ENCODE measurements around the gene CAMKMT. TPM values are rescaled to one million over a fixed set of nuclear protein-coding genes. Genes with fewer than 3 reads are reported as not detected.

CAMKMT gene
- total RNA-seq, 5 donors from 2014 or later (not counting 1 experiment from before 2014, with no cell fraction given), result 11.9 to 20.2 (median 16.5) TPM

DNA sequence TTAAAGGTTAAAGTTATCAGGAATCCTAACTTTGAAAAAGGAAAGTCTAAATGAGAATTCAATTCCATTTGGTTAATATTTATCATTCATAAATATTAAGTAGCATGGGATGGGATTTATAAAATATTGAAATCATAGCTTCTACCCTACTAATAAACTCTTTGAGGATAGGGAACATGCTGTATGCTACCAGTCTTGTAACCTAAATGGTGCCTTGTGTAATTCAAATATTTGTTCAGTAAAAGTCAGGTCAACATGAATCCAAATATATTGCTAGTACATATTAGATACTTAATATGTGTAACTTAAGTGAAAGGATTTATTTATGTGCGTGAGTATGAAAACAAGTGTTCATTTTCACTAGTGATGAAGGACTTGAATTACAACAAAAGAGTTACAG is 94.1 kb downstream of the CAMKMT start:
- CTCF ChIA-PET, result no interaction called here
- no peak overlapping the region for H3K4me3 Mint-ChIP-seq
- H3K9me3 Mint-ChIP-seq, result no peaks in the 10 kb centered on the region
- no peaks in the 10 kb centered on the region for H3K27me3 ChIP-seq (replicated peaks in 1 of 2; ENCODE audit: control insufficient read depth in 2 of 2, extremely low read depth in 1 of 2, insufficient read depth in 2 of 2, low read length in 1 of 2)
- no peaks in the 10 kb centered on the region for H3K4me1 Mint-ChIP-seq
- DNase-seq (no peak), ATAC-seq (replicated peaks in 1 of 4) (no peak)
- H3K9me3 ChIP-seq, result no peaks in the 10 kb centered on the region
- H3K36me3 Mint-ChIP-seq, result peaks cover 25% of the 10 kb centered on the region
- H3K27ac Mint-ChIP-seq, result no peak overlapping the region
- H3K36me3 ChIP-seq (ENCODE audit: control insufficient read depth in 2 of 2, extremely low read depth in 1 of 2, insufficient read depth in 1 of 2, low read length in 1 of 2), result no peaks in the 10 kb centered on the region
- H3K27me3 Mint-ChIP-seq, result no peaks in the 10 kb centered on the region
- POLR2A ChIA-PET, result no interaction called here
- no peak overlapping the region for H3K27ac ChIP-seq (ENCODE audit: low read length)
- WGBS (ENCODE audit: insufficient coverage), result no CpG with 5 or more reads among the region's 1 CpG
- no peaks in the 10 kb centered on the region for H3K4me1 ChIP-seq (ENCODE audit: control insufficient read depth in 1 of 2, extremely low read depth in 1 of 2, insufficient read depth in 2 of 2, low read length in 2 of 2)
- no peak overlapping the region for H3K4me3 ChIP-seq (ENCODE audit: control insufficient read depth in 1 of 2, extremely low read depth in 1 of 2, low read length in 1 of 2)

GRCh38 chr2:44456946-44457345 is 95.2 kb downstream of the CAMKMT start:
- H3K4me1 ChIP-seq (ENCODE audit: control insufficient read depth in 1 of 2, extremely low read depth in 1 of 2, insufficient read depth in 2 of 2, low read length in 2 of 2), result no peaks in the 10 kb centered on the region
- H3K27me3 ChIP-seq (replicated peaks in 1 of 2; ENCODE audit: control insufficient read depth in 2 of 2, extremely low read depth in 1 of 2, insufficient read depth in 2 of 2, low read length in 1 of 2), result no peaks in the 10 kb centered on the region
- H3K9me3 ChIP-seq, result no peaks in the 10 kb centered on the region
- ChIA-PET CTCF (interaction anchor here in 1 of 2 donors (0.7 kb wide), 1 partner anchor 110 kb away, joined by 3 read pairs; no protein-coding TSS in a partner anchor), POLR2A (no interaction called here)
- Mint-ChIP-seq H3K27ac (no peak overlapping the region), H3K9me3 (no peaks in the 10 kb centered on the region), H3K27me3 (no peaks in the 10 kb centered on the region), H3K4me1 (no peaks in the 10 kb centered on the region), H3K4me3 (no peak overlapping the region), H3K36me3 (peaks cover 25% of the 10 kb centered on the region)
- no peak overlapping the region for H3K27ac ChIP-seq (ENCODE audit: low read length)
- no peaks in the 10 kb centered on the region for H3K36me3 ChIP-seq (ENCODE audit: control insufficient read depth in 2 of 2, extremely low read depth in 1 of 2, insufficient read depth in 1 of 2, low read length in 1 of 2)
- no peak overlapping the region for H3K4me3 ChIP-seq (ENCODE audit: control insufficient read depth in 1 of 2, extremely low read depth in 1 of 2, low read length in 1 of 2)
- ATAC-seq (replicated peaks in 1 of 4) (no peak), DNase-seq (no peak)

DNA sequence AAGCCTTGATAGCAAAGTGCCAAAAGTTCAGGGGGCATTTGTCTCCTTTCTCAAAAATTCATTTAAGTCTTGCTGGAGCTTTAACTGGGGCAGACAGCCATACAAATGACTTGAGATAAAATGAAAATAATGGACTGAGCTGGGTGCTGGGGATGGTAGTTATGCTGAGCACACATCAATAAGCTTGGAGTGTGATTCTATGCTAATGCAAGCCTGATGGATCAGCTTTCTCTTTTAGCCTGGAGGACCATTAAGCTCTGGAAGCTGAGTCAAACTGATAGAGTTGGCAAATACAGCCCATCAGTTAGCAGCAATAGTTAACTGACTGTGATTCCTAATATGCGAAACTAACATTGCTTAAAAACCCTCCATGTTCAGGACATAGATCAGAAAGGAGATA is 98.0 kb downstream of the CAMKMT start:
- CTCF ChIA-PET, result no interaction called here

DNA sequence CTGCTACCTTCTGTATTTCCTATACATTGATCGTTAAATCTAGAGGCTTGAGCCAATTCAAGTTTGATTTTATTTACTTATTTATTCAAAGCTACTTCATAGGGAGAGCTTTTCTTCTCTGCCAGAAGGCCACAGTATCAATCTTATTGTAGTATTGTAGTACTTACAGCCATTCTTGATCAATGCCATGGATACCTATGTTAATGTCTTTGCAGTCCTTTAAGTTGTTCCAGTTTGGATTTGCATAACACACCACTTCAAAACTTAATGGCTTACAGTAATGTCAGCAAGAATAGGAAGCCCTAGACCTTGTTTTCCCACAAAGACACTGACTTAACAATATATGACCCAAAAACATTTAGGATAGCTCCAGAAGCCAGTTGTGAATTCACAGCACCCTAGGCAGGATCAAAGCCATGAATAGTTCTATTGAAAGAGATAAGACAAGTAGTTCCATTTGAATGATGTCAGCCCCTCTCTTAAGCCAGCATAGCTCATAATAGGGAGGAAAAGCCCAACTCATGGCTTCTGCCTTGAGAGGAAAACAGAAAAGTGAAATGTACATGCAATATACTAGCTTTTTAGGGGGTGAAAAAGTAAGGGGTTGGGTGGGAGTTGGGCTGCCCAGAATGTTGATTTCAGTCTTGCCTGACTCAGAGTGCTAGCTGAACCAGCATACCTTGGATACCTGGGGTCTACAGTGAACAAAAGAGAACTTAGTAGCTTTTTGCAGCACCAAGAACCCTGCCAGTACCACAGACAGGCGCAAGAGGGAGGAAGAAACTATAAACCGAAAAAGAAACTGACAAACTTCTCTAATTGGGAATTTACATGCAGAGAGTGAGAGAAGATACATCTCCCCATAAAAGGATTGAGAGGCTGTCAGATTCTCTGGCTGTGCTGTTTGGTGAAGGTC is 101.4 kb downstream of the CAMKMT start:
- no peaks in the 10 kb centered on the region for H3K27me3 ChIP-seq (replicated peaks in 1 of 2; ENCODE audit: control insufficient read depth in 2 of 2, extremely low read depth in 1 of 2, insufficient read depth in 2 of 2, low read length in 1 of 2)
- no peaks in the 10 kb centered on the region for H3K4me1 Mint-ChIP-seq
- DNase-seq (no peak), ATAC-seq (replicated peaks in 1 of 4) (no peak)
- peaks cover 23% of the 10 kb centered on the region for H3K36me3 Mint-ChIP-seq
- ChIA-PET CTCF (interaction anchor here (0.7 to 3.4 kb wide), 2 partner anchors 16 kb away, joined by 3 to 15 read pairs; no protein-coding TSS in a partner anchor), POLR2A (no interaction called here)
- no peaks in the 10 kb centered on the region for H3K4me1 ChIP-seq (ENCODE audit: control insufficient read depth in 1 of 2, extremely low read depth in 1 of 2, insufficient read depth in 2 of 2, low read length in 2 of 2)
- no peaks in the 10 kb centered on the region for H3K36me3 ChIP-seq (ENCODE audit: control insufficient read depth in 2 of 2, extremely low read depth in 1 of 2, insufficient read depth in 1 of 2, low read length in 1 of 2)
- peaks cover 9 to 31% (median 17%) of the 10 kb centered on the region in 3 donors for H3K9me3 Mint-ChIP-seq
- peaks cover 3% of the 10 kb centered on the region for H3K9me3 ChIP-seq
- no CpG with 5 or more reads among the region's 3 CpGs for WGBS (ENCODE audit: insufficient coverage)
- no peak overlapping the region for H3K4me3 ChIP-seq (ENCODE audit: control insufficient read depth in 1 of 2, extremely low read depth in 1 of 2, low read length in 1 of 2)
- H3K27ac Mint-ChIP-seq, result no peak overlapping the region
- H3K27me3 Mint-ChIP-seq, result no peaks in the 10 kb centered on the region
- no peak overlapping the region for H3K4me3 Mint-ChIP-seq
- H3K27ac ChIP-seq (ENCODE audit: low read length), result no peak overlapping the region

More for the DNA sequence above, 98.0 kb downstream of the CAMKMT start:
- Mint-ChIP-seq H3K27me3 (no peaks in the 10 kb centered on the region), H3K4me1 (no peaks in the 10 kb centered on the region), H3K9me3 (peaks cover 9 to 20% (median 17%) of the 10 kb centered on the region in 3 donors), H3K36me3 (peaks cover 34% of the 10 kb centered on the region), H3K4me3 (no peak overlapping the region), H3K27ac (no peak overlapping the region)
- POLR2A ChIA-PET, result no interaction called here
- Histone ChIP-seq H3K9me3 (peaks cover 3% of the 10 kb centered on the region), H3K4me3 (ENCODE audit: control insufficient read depth in 1 of 2, extremely low read depth in 1 of 2, low read length in 1 of 2) (no peak overlapping the region), H3K27ac (ENCODE audit: low read length) (no peak overlapping the region), H3K4me1 (ENCODE audit: control insufficient read depth in 1 of 2, extremely low read depth in 1 of 2, insufficient read depth in 2 of 2, low read length in 2 of 2) (no peaks in the 10 kb centered on the region), H3K36me3 (ENCODE audit: control insufficient read depth in 2 of 2, extremely low read depth in 1 of 2, insufficient read depth in 1 of 2, low read length in 1 of 2) (no peaks in the 10 kb centered on the region), H3K27me3 (replicated peaks in 1 of 2; ENCODE audit: control insufficient read depth in 2 of 2, extremely low read depth in 1 of 2, insufficient read depth in 2 of 2, low read length in 1 of 2) (no peaks in the 10 kb centered on the region)
- ATAC-seq (replicated peaks in 1 of 4) (no peak), DNase-seq (no peak)
- no CpG with 5 or more reads among the region's 1 CpG for WGBS (ENCODE audit: insufficient coverage)

- Mint-ChIP-seq H3K27ac (no peak overlapping the region), H3K9me3 (peaks cover 9 to 31% (median 17%) of the 10 kb centered on the region in 3 donors), H3K27me3 (no peaks in the 10 kb centered on the region), H3K36me3 (peaks cover 18% of the 10 kb centered on the region), H3K4me3 (no peak overlapping the region), H3K4me1 (no peaks in the 10 kb centered on the region)
- no peaks in the 10 kb centered on the region for H3K27me3 ChIP-seq (replicated peaks in 1 of 2; ENCODE audit: control insufficient read depth in 2 of 2, extremely low read depth in 1 of 2, insufficient read depth in 2 of 2, low read length in 1 of 2)
- ChIA-PET POLR2A (interaction anchor here in 1 of 2 donors (0.6 kb wide), 2 partner anchors 399 to 403 kb away, joined by 4 to 5 read pairs; no protein-coding TSS in a partner anchor), CTCF (interaction anchor here (1.2 to 3.4 kb wide), 2 partner anchors 15 kb away, joined by 5 to 15 read pairs; no protein-coding TSS in a partner anchor)
- H3K4me1 ChIP-seq (ENCODE audit: control insufficient read depth in 1 of 2, extremely low read depth in 1 of 2, insufficient read depth in 2 of 2, low read length in 2 of 2), result no peaks in the 10 kb centered on the region
- H3K36me3 ChIP-seq (ENCODE audit: control insufficient read depth in 2 of 2, extremely low read depth in 1 of 2, insufficient read depth in 1 of 2, low read length in 1 of 2), result no peaks in the 10 kb centered on the region
- DNase-seq, result no peak
- ATAC-seq (replicated peaks in 1 of 4), result no peak
- H3K4me3 ChIP-seq (ENCODE audit: control insufficient read depth in 1 of 2, extremely low read depth in 1 of 2, low read length in 1 of 2), result no peak overlapping the region
- peaks cover 3% of the 10 kb centered on the region for H3K9me3 ChIP-seq
- no CpG with 5 or more reads among the region's 1 CpG for WGBS (ENCODE audit: insufficient coverage)
- H3K27ac ChIP-seq (ENCODE audit: low read length), result no peak overlapping the region
Measured at GRCh38 chr2:44464437-44464836, 102.7 kb downstream of the CAMKMT start.

GRCh38 chr2:44470151-44470550 is 108.4 kb downstream of the CAMKMT start:
- Histone ChIP-seq H3K4me3 (ENCODE audit: control insufficient read depth in 1 of 2, extremely low read depth in 1 of 2, low read length in 1 of 2) (no peak overlapping the region), H3K4me1 (ENCODE audit: control insufficient read depth in 1 of 2, extremely low read depth in 1 of 2, insufficient read depth in 2 of 2, low read length in 2 of 2) (no peaks in the 10 kb centered on the region), H3K27me3 (replicated peaks in 1 of 2; ENCODE audit: control insufficient read depth in 2 of 2, extremely low read depth in 1 of 2, insufficient read depth in 2 of 2, low read length in 1 of 2) (no peaks in the 10 kb centered on the region), H3K27ac (ENCODE audit: low read length) (no peak overlapping the region), H3K9me3 (no peaks in the 10 kb centered on the region), H3K36me3 (ENCODE audit: control insufficient read depth in 2 of 2, extremely low read depth in 1 of 2, insufficient read depth in 1 of 2, low read length in 1 of 2) (no peaks in the 10 kb centered on the region)
- ATAC-seq (replicated peaks in 1 of 4) (no peak), DNase-seq (no peak)
- no peak overlapping the region for H3K4me3 Mint-ChIP-seq
- ChIA-PET POLR2A (interaction anchor here in 1 of 2 donors (0.6 kb wide), 1 partner anchor 37 kb away, joined by 4 read pairs; no protein-coding TSS in a partner anchor), CTCF (interaction anchor here (0.6 to 2.2 kb wide), 6 partner anchors 9 to 1266 kb away, joined by 3 to 10 read pairs (median 4); no protein-coding TSS in a partner anchor)
- no peaks in the 10 kb centered on the region for H3K36me3 Mint-ChIP-seq
- no peak overlapping the region for H3K27ac Mint-ChIP-seq
- H3K27me3 Mint-ChIP-seq, result no peaks in the 10 kb centered on the region
- H3K4me1 Mint-ChIP-seq, result no peaks in the 10 kb centered on the region
- H3K9me3 Mint-ChIP-seq, result peaks cover 0 to 11% (median 0%) of the 10 kb centered on the region in 3 donors

All from T-cell (primary cell).